Measurements from ENCODE around the gene PCDH1. TPM values are rescaled to one million over a fixed set of nuclear protein-coding genes. Genes with fewer than 3 reads are reported as not detected.

PCDH1 gene
- total RNA-seq, 1 donor from 2014 or later = 11.5 TPM

- H3K27me3 ChIP-seq (ENCODE audit: insufficient read depth, low read length) = peaks cover 11% of the 10 kb centered on the region
- FAIRE-seq (no peak), DNase-seq (ENCODE audit: low read depth) (no peak)
- H3K4me2 ChIP-seq (ENCODE audit: low read length) = no peak overlapping the region
- peaks cover 6% of the 10 kb centered on the region for H3K4me1 ChIP-seq (ENCODE audit: insufficient read depth, low read length)
- no peaks in the 10 kb centered on the region for H3K9me3 ChIP-seq (ENCODE audit: insufficient read depth, low read depth, low read length)
- no peaks in the 10 kb centered on the region for H4K20me1 ChIP-seq (ENCODE audit: insufficient read depth, low read length)
- H3K27me3 Mint-ChIP-seq (ENCODE audit: low read depth, unreplicated experiment) = peaks cover 33% of the 10 kb centered on the region
- H3K27ac ChIP-seq (ENCODE audit: low read depth, low read length) = no peak overlapping the region
- TF ChIP-seq CTCF (IDR thresholded peaks at IDR 0.05; ENCODE audit: insufficient read depth, low read depth, low read length) (no peak), EZH2 (IDR thresholded peaks at IDR 0.05; ENCODE audit: insufficient read depth, low read length) (no peak)
- no peaks in the 10 kb centered on the region for H3K9me3 Mint-ChIP-seq (ENCODE audit: unreplicated experiment)
- no peak overlapping the region for H3K4me3 ChIP-seq (ENCODE audit: insufficient read depth, low read depth, low read length)
- no peak overlapping the region for H3K9ac ChIP-seq (ENCODE audit: low read length)
- no peaks in the 10 kb centered on the region for H3K36me3 Mint-ChIP-seq (ENCODE audit: low read depth, unreplicated experiment)
- peaks cover 3% of the 10 kb centered on the region for H3K4me1 Mint-ChIP-seq (ENCODE audit: low read depth, unreplicated experiment)
- H3K27ac Mint-ChIP-seq (ENCODE audit: unreplicated experiment) = no peak overlapping the region
- H3K4me3 Mint-ChIP-seq (ENCODE audit: unreplicated experiment) = no peak overlapping the region
- no peak overlapping the region for H2AFZ ChIP-seq (ENCODE audit: low read depth, low read length)
- H3K79me2 ChIP-seq (ENCODE audit: insufficient read depth, low read length) = peaks cover 10% of the 10 kb centered on the region
- no peaks in the 10 kb centered on the region for H3K36me3 ChIP-seq (ENCODE audit: insufficient read depth, low read length)
Observed at GRCh38 chr5:141919218-141920119, 41.3 kb upstream of the PCDH1 start.

DNA sequence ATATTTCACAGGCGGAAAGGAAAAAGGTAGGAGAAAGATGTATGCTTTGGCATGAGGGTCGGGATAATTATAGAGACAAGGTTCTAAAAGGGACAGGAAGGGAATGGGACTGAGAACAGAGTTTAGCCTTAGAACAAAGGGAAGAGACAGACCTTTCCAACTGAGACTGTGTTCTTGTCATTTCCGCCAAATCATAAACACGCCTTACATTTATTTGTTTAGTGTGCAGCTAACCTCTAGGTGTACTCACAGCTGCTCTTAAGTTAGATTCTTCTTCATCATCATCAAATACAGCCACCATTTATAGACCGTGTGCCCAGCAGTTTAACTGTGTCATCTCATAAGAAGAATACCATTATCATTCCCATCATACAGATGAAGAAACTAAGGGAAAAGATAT is 39.5 kb upstream of the PCDH1 start:
- H3K27me3 Mint-ChIP-seq (ENCODE audit: low read depth, unreplicated experiment) = peaks cover 41% of the 10 kb centered on the region
- no peak overlapping the region for H3K27ac Mint-ChIP-seq (ENCODE audit: unreplicated experiment)
- Histone ChIP-seq H3K9me3 (ENCODE audit: insufficient read depth, low read depth, low read length) (no peaks in the 10 kb centered on the region), H3K27me3 (ENCODE audit: insufficient read depth, low read length) (peaks cover 21% of the 10 kb centered on the region), H3K4me2 (ENCODE audit: low read length) (no peak overlapping the region), H3K79me2 (ENCODE audit: insufficient read depth, low read length) (no peaks in the 10 kb centered on the region), H3K4me1 (ENCODE audit: insufficient read depth, low read length) (peaks cover 4% of the 10 kb centered on the region), H3K4me3 (ENCODE audit: insufficient read depth, low read depth, low read length) (no peak overlapping the region), H3K36me3 (ENCODE audit: insufficient read depth, low read length) (no peaks in the 10 kb centered on the region), H4K20me1 (ENCODE audit: insufficient read depth, low read length) (no peaks in the 10 kb centered on the region), H2AFZ (ENCODE audit: low read depth, low read length) (no peak overlapping the region), H3K27ac (ENCODE audit: low read depth, low read length) (no peak overlapping the region), H3K9ac (ENCODE audit: low read length) (no peak overlapping the region)
- no peaks in the 10 kb centered on the region for H3K36me3 Mint-ChIP-seq (ENCODE audit: low read depth, unreplicated experiment)
- H3K4me3 Mint-ChIP-seq (ENCODE audit: unreplicated experiment) = no peak overlapping the region
- no peaks in the 10 kb centered on the region for H3K9me3 Mint-ChIP-seq (ENCODE audit: unreplicated experiment)
- DNase-seq (ENCODE audit: low read depth) (no peak), FAIRE-seq (no peak)
- TF ChIP-seq CTCF (IDR thresholded peaks at IDR 0.05; ENCODE audit: insufficient read depth, low read depth, low read length) (no peak), EZH2 (IDR thresholded peaks at IDR 0.05; ENCODE audit: insufficient read depth, low read length) (no peak)
- no peaks in the 10 kb centered on the region for H3K4me1 Mint-ChIP-seq (ENCODE audit: low read depth, unreplicated experiment)

DNA sequence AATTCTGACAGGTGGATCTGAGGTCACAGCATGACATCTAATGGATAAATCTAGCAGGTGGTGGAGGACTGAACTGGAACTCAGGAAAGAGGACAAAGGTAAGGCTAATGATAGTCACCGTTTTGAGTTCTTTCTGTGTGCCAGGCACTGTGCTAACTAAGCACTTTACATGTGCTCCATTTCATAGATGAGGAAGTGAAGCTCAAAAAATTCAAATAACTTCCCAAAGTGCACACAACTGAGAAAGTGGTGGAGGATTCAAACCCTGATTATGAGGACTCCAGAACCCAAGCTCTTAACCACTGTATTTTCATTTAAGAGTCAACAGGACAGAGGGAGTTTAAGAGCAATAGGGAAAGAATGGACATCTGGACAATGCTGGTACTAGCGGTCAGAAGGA is 38.3 kb upstream of the PCDH1 start:
- FAIRE-seq (no peak), DNase-seq (ENCODE audit: low read depth) (no peak)
- no peak overlapping the region for H3K4me2 ChIP-seq (ENCODE audit: low read length)
- Mint-ChIP-seq H3K36me3 (ENCODE audit: low read depth, unreplicated experiment) (no peaks in the 10 kb centered on the region), H3K27ac (ENCODE audit: unreplicated experiment) (no peak overlapping the region), H3K4me1 (ENCODE audit: low read depth, unreplicated experiment) (no peaks in the 10 kb centered on the region), H3K27me3 (ENCODE audit: low read depth, unreplicated experiment) (peaks cover 41% of the 10 kb centered on the region), H3K9me3 (ENCODE audit: unreplicated experiment) (no peaks in the 10 kb centered on the region), H3K4me3 (ENCODE audit: unreplicated experiment) (no peak overlapping the region)
- no peak overlapping the region for H3K9ac ChIP-seq (ENCODE audit: low read length)
- no peaks in the 10 kb centered on the region for H4K20me1 ChIP-seq (ENCODE audit: insufficient read depth, low read length)
- no peak overlapping the region for H3K4me3 ChIP-seq (ENCODE audit: insufficient read depth, low read depth, low read length)
- no peaks in the 10 kb centered on the region for H3K9me3 ChIP-seq (ENCODE audit: insufficient read depth, low read depth, low read length)
- H3K4me1 ChIP-seq (ENCODE audit: insufficient read depth, low read length) = peaks cover 4% of the 10 kb centered on the region
- TF ChIP-seq EZH2 (IDR thresholded peaks at IDR 0.05; ENCODE audit: insufficient read depth, low read length) (no peak), CTCF (IDR thresholded peaks at IDR 0.05; ENCODE audit: insufficient read depth, low read depth, low read length) (no peak)
- H2AFZ ChIP-seq (ENCODE audit: low read depth, low read length) = no peak overlapping the region
- no peak overlapping the region for H3K27ac ChIP-seq (ENCODE audit: low read depth, low read length)
- no peaks in the 10 kb centered on the region for H3K36me3 ChIP-seq (ENCODE audit: insufficient read depth, low read length)
- no peaks in the 10 kb centered on the region for H3K79me2 ChIP-seq (ENCODE audit: insufficient read depth, low read length)
- peaks cover 22% of the 10 kb centered on the region for H3K27me3 ChIP-seq (ENCODE audit: insufficient read depth, low read length)

Measured in astrocyte (in vitro differentiated cells and primary cell).